ENCODE data around the gene ATP8A2.

GRCh38 chr13:25707726-25708125 is 336.0 kb downstream of the ATP8A2 start:
- TF ChIP-seq CTCF (conservative IDR thresholded peaks at IDR 0.05; ENCODE audit: low read length) = no peak
- no peak for TF ChIP-seq EZH2phosphoT487 (IDR thresholded peaks at IDR 0.05; ENCODE audit: borderline replicate concordance, low read depth, low read length)

Measured in OCI-LY7 (cell line).